ENCODE results near the gene AMPD2. TPM values are rescaled to one million over a fixed set of nuclear protein-coding genes. Genes with fewer than 3 reads are reported as not detected.

The AMPD2 gene
- total and polyA plus RNA-seq, 2 donors (not counting 3 experiments of a cell fraction or from before 2014, with no cell fraction given) = 69.4 TPM

DNA sequence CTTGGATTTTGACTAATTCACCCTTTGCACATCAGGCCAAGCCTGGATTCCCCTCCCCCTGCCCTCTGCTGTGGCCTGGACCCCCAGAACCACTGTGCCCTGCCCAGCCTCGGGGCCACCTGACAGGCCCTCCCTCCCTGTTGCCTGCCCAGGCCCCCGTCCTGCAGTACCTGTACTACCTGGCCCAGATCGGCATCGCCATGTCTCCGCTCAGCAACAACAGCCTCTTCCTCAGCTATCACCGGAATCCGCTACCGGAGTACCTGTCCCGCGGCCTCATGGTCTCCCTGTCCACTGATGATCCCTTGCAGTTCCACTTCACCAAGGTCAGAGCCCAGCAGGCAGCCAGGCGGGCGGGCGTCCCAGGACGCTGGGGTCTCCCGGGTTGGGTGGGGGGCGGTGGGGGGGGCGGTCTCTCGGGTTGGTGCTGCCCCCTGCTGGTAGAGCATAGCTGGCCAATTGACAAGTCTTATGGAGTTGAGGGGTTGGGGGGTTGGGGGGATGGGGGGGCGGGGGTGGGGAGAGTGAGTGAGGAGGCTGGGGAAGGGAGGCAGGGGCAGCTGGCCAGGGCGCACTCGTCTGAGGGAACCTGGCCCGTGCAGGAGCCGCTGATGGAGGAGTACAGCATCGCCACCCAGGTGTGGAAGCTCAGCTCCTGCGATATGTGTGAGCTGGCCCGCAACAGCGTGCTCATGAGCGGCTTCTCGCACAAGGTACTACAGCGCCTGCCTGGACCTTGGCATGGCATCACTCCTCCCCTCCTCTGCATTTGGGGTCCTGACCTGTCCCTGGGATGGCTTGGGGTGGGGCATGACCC lies 10.7 kb downstream of the AMPD2 start:
- Histone ChIP-seq H2AFZ (ENCODE audit: low read depth, low read length) (no peak overlapping the region), H3K36me3 (ENCODE audit: control insufficient read depth in 2 of 2, extremely low read depth in 1 of 2, insufficient read depth in 2 of 2, low read length in 2 of 2) (peaks cover 9 to 47% of the 10 kb centered on the region in 2 experiments), H3K4me2 (ENCODE audit: insufficient read depth, low read length) (no peak overlapping the region), H4K20me1 (replicated peaks; ENCODE audit: control insufficient read depth, extremely low read depth, insufficient read depth, low read length) (no peaks in the 10 kb centered on the region), H3K9me3 (replicated peaks; ENCODE audit: control insufficient read depth, insufficient read depth, low read length) (no peaks in the 10 kb centered on the region), H3K79me2 (ENCODE audit: control insufficient read depth, insufficient read depth, low read length) (peaks cover 2% of the 10 kb centered on the region), H3K9ac (replicated peaks; ENCODE audit: extremely low read depth, insufficient read depth, low read length) (no peak overlapping the region), H3K4me3 (replicated peaks in 1 of 3; ENCODE audit: insufficient read depth in 1 of 3, low read depth in 1 of 3, low read length in 3 of 3) (no peak overlapping the region), H3K27ac (ENCODE audit: insufficient read depth, low read depth, low read length) (no peak overlapping the region), H3K4me1 (ENCODE audit: control insufficient read depth, extremely low read depth, insufficient read depth, low read length) (no peaks in the 10 kb centered on the region), H3K27me3 (ENCODE audit: control insufficient read depth in 2 of 2, insufficient read depth in 2 of 2, low read length in 2 of 2) (no peaks in the 10 kb centered on the region), H3K9me1 (replicated peaks; ENCODE audit: control insufficient read depth, extremely low read depth, insufficient read depth, low read length) (no peaks in the 10 kb centered on the region)
- FAIRE-seq (no peak), DNase-seq (ENCODE audit: low read depth, low spot score) (no peak)
- peak in 1 of 2 donors; percentile 26 for TF ChIP-seq CTCF (IDR thresholded peaks at IDR 0.05; ENCODE audit: extremely low read depth in 1 of 2, insufficient read depth in 1 of 2, low read depth in 1 of 2, low read length in 2 of 2)
- TF ChIP-seq FOS (IDR thresholded peaks at IDR 0.05; ENCODE audit: borderline replicate concordance, insufficient read depth, low read length) = no peak
- POLR2A ChIA-PET = interaction anchor here (2.2 kb wide), 1 partner anchor 82 kb away, joined by 11 read pairs; the partner anchor contains the start of gene GNAI3
- CTCF ChIA-PET = interaction anchor here (0.6 to 15.2 kb wide), 34 partner anchors 9 to 354 kb away, joined by 3 to 565 read pairs (median 5); partner anchors contain the start of genes AHCYL1, AMPD2, GNAI3 and GNAT2
- BruUV-seq (replicated peaks) = no TSS peak
- dilution Hi-C loops (cut with MboI; ENCODE audit: extremely low pct_ligation_motif_present, low sequenced_read_pairs) (no loop called here), intact Hi-C loops (cut with micrococcal nuclease) (loop anchor here (1.0 kb wide), 1 partner anchor 84 kb away; no protein-coding TSS in a partner anchor)
